Measurements from ENCODE around the gene COG6.

COG6 gene

DNA sequence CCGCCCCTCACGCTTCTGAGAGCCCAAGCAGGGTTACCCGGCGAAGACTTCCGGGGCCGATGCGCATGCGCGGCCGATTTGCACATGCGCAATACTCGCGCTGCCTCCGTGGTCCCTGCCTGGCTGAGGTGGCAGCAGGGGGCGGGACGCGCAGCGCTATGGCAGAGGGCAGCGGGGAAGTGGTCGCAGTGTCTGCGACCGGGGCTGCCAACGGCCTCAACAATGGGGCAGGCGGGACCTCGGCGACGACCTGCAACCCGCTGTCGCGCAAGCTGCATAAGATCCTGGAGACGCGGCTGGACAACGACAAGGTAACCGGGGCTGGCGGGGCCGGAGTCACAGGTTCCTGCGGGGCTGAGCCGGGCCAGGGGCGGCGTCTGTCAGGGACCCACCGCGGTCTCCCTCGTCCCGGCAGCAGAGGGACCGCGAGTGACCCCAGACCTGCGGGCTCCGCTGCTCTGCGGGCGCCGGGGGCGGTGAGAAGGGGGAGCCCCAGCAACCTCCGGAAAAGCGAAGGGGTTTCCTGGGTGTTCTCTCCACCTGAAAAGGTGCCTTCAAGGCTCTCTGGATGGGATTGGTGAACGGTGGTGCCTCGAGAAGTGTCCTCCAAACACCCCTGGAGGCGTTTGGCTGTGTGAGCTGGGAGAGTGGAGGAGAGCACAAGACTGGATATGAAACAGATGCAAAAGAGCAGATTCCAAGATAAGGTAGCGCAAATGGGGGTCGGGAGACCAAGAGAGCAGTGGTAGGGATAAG is at the start of gene COG6:
Gene COG6 (plus strand): TSS at position 94 of the 756 bp plus-strand sequence. CDS start 65 bp downstream, at position 159.
- peak; percentile 94 to 95 for DNase-seq (ENCODE audit: low read depth in 2 of 2)

DNA sequence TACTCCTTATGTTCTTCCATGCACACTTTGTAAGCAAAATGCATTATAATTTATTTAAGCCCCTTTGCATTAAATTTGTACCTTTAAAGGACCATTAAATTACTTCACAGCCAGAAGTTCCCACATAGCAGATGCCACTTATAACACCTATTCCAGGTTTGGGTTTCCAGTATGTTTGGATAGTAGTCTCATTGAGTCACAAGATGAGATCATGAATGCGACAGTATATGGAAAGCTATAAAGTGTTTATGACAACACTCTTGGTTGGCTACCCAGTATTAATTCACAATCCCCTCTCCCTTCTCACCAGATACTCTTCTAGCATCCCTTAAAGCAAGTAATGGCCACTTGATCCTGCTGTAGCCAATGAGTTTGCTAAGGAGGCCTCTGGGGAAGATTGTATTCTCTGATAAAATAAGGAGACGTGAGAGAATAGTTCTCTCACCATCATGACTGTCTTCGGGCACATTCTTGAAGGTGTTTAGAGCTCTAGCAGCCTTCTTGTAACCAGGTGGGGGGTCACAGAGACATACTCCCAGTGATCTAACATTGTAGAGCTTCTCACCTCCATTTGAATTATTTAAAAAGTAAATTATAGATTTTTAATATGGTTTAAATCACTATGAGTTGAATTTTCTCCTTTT is 49.7 kb upstream of the COG6 start:
- no peak for DNase-seq (ENCODE audit: low read depth in 2 of 2)

DNA sequence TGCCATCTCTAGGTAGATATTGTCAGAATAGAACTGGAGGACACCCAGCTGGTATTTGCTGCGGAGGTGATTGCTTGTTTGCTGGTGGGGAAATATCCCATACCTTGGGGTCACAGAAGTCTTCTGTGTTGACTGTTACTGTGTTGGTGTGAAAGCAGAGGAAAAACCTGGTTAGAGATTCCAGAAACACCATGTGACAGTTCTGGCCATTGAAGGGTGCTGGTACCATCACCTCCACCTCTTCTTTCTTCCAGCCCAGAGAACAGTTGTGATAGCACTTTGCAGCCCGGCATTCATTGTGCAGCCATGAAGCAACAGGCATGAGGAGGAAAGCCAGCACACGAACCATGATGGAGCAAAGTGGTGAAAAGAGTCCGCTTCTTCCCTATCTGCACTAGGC is 47.6 kb upstream of the COG6 start:
- DNase-seq (ENCODE audit: low read depth in 2 of 2) = no peak

DNA sequence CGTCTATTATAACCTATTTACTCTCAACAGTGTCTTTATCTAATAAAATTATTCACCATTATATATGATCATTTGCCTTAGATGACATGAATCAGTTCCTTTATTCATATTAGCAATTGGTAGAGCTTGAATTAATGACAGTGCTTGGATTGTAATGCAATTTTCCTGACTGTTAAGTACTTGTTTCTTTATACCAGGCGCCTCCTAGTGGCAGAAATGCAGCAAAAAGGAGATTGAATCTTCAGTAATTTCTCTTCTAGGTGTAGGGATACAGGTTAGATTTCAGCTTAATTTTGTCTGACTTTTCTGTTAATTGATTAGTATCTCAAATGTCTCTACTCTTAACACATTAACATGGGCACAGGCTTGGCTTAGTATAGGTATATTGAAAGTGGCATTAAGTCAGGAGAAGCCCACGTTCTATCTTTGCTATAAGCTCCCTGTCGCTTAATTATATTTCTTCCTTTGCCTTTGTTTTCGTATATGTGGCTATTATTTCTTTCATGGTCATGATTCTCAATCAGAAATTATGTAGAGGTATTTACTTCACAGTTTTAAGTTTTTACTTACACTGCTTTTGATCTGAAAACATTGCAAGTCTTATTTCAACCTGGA is 43.3 kb upstream of the COG6 start:
- peak in 1 of 2 donors; percentile 36 for DNase-seq (ENCODE audit: low read depth in 2 of 2)

DNA sequence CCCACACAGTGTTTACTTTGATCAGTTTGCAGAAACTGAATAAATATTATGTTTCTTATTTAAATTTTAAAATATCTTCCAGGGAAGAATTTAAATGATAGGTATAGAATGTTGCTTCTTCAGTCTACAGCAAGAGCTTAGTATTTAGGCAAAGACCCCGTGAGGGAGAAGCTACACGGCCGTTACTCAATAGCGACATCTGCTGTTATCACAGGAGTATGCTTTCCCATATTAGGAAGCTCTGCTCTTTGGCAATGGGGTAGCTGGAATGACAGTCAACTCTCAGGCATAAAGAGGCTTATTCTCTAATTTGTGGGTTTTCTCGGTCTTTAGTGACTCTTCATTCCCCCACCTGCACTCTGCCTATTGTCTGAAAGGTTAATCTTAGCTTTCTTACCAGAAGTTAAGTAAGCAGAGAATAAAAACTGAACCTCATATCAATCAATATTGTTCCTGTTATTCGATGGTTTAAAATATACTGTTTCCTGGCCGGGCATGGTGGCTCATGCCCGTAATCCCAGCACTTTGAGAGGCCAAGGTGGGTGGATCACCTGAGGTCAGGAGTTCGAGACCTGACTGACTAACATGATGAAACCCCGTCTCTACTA is 39.3 kb upstream of the COG6 start:
- peak in 1 of 2 donors; percentile 13 for DNase-seq (ENCODE audit: low read depth in 2 of 2)

DNA sequence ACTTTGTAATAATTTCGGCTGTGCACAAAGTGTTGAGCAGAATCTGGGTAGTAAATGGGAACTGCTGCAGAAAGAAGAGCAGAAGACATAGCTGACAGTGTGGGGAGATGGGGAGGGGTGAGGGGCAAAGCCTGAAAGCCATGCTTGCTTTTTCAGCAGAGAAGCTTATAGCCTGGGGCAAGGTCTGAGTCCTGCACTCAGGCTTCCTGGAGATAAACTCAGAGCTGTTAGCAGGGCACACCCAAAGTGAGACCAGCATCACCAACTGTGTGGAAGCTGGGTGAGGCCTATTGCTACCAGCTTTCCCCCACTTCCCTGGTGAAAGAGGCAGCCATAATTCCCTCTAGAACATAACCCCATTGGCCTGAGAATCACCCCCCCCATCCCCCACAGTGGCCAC is 36.9 kb upstream of the COG6 start:
- no peak for DNase-seq (ENCODE audit: low read depth in 2 of 2)

DNA sequence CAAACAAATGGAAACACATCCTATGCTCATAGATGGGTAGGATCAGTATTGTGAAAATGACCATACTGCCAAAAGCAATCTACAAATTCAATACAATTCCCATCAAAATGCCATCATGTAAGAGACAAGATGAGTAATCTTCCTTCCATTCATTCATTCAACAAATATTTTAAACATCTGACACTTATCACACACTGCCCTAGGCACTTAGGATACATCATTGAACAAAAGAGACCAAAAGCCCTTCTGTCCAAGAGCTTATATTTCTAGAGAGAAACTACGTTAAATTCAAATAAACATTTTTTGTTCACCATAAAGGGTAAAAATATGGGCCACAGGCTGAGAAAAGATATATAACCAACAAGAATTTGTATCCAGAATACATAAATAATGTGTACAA is 32.0 kb upstream of the COG6 start:
- DNase-seq (ENCODE audit: low read depth in 2 of 2) = no peak

DNA sequence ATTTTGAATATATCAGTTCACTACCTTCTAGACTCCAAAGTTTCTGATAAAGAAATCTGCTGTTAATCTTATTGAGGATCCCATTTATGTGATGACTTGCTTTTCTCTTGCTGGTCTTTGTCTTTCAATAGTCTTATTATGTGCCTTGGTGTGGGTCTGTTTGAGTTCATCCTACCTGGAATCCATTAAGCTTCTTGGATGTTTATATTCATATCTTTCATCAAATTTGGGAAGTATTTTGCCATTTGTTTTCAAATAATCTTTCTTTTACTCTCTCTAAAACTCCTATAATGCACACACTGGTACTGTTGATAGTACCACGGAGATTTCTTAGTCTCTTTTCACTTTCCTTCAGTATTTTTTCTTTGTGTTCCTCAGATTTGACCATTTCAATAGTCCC is 24.2 kb upstream of the COG6 start:
- DNase-seq (ENCODE audit: low read depth in 2 of 2) = no peak

DNA sequence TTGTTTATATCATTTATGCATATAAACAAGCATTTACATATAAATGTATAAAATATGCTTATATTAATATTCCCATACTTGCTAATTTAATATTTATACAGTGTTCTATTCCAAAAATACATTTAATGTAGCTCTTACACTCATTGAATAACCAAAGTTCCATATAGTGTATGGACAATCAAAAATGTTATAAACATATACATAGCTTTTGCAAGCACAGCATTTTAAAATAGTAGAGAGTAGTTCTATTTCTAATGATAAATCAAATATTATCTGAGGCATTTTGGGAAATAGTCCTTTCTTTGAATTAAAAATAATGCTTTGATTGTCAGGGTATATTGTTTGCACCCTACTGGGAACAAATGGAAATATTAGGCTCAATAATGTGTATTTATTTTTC is 22.5 kb upstream of the COG6 start:
- DNase-seq (ENCODE audit: low read depth in 2 of 2) = no peak

DNA sequence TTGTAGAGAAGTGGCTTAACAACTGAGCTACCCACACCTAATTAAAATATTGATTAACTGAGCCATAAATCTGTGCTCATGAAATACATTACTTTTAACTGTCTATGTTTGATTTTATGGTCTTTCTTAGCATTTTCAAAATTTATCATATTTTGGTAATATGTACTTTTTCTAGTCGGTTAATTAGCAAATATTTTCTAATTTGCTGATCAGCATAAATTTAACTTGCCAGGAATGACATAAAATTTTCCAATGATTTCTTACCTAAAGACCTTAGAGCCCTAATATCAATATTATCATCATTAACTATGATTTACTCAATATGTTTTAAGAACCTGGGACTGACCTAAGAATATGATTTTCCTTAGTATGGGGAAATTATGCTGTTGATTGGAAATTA is 19.9 kb upstream of the COG6 start:
- no peak for DNase-seq (ENCODE audit: low read depth in 2 of 2)

DNA sequence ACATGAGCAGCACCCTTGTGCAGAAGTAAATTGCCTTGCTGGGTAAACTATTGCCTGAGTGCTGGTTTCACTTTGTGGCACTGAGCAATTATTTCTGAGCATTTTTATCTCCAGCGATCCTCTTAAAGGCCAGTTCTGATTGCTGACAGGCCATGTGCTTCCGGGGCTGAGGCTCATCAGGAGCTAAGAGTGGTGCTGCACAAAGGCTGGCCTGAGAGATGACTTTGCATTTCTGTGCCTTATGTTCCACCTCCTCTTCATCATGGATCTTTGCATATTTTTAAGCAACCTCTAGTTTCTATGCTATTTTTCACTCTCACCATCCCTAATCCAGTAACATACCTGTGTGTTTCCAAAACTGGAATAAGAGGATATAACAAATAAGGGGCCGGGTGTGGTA is 17.6 kb upstream of the COG6 start:
- no peak for DNase-seq (ENCODE audit: low read depth in 2 of 2)

DNA sequence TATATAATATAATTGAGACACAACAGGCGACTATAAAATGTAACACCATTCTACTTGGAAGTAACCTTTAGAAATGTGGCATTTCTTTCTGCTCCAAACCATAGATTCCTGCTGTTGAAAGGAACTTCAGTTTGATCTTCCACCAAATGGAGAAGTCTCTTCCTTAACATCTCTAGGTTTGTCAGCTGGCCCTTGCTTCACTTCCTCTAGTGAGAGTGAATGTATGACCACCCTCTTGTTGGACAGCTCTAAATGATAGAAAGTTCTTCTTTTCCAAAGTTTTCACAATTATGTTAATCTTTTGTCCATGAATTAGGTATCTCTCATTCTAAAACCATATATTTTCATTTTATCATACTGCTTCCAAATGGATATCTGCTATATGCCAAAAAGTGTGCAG is 13.8 kb upstream of the COG6 start:
- no peak for DNase-seq (ENCODE audit: low read depth in 2 of 2)

DNA sequence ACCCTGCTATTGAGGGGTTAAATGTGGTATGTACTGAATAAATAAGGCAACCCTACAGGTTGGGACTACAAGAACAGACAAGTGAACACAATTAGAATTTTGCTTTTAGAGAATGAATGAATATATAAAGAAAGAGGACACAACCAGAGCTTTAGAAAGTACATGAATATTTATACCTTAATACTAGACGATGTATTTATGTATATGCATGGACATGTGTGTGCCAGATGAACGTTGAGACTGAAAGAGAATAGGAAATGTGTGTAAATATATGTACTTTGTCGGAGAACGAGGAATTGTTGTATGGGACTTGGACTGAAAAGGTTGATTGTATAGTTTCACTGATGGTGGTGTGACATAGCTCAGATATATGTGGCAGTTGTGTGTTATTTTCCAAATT is 9.3 kb upstream of the COG6 start:
- DNase-seq (ENCODE audit: low read depth in 2 of 2) = no peak

DNA sequence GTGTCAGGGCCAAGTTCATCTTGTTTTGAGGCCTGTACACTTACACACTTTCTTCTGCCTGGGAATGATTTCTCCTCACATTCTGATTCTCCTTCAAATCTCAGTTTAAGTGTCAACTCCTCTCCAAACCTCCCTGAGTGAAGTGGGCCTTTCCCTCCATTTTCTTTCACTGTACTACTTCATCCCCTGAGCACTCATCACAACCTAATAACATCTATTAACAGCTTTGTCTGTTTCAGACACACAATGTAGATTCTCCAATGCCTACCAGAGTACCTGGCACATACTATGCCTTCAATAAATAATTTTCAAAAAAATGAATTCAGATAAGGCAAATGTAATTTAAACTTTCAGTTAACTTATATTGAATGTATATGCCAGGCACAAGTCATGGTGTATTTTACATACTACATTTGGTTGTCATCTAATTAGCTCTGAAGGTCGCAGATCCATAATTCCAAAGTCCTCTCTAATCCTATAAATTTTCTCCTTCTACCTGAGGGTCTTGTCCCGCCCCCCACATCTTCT is 357 bp upstream of the COG6 start:
- DNase-seq (ENCODE audit: low read depth in 2 of 2) = no peak

DNA sequence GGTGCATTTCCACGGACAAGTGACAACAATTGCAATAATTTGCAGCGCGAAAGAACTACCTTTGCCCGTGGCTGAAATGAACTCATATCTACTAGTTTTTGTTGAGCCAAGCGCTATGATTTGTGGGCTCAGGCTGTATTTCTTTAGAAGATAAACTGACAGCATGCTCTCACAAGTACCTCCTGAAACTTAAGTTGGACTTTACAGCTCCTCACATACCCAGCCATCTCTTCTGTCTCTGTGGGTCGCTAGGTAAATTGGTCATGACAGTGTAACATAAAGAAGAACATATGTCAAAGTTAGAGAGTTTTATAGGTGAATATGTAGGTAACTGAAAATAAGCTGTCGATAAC is 839 bp downstream of the COG6 start:
- DNase-seq (ENCODE audit: low read depth in 2 of 2) = no peak

DNA sequence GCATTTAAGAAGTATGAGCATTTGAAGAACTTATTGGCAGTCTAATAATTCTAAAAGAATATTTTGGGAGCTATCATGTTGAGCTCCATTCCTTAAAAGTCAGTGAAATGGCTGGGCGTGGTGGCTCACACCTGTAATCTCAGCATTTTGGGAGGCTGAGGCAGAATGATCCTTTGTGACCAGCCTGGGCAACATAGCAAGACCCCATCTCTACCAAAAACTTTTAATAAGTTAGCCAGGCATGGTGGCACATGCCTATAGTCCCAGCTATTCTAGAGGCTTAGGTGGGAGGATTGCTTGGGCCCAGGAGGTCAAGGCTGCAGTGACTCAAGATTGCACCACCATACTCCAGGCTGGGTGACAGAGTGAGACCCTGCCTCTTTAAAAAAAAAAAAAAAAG is 8.0 kb downstream of the COG6 start:
- DNase-seq (ENCODE audit: low read depth in 2 of 2) = no peak

DNA sequence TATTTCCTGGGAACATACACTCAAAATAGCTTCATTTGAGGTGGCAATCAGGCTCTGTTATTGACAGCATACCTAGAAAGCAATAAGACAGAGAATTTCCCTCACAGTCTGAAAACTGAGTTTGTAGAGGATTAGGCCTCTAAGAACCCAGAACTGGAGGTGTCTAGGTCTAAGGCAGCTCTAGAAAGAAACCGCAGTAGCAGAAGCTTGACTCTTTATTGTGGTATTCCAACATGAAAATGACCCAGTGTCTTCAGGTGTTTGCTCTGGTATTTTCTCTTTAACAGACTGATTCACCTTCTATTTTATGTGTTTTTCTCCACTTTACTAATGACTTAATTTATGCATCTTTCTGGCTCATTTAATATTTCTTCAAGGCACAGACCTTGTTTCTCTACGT is 8.5 kb downstream of the COG6 start:
- no peak for DNase-seq (ENCODE audit: low read depth in 2 of 2)

DNA sequence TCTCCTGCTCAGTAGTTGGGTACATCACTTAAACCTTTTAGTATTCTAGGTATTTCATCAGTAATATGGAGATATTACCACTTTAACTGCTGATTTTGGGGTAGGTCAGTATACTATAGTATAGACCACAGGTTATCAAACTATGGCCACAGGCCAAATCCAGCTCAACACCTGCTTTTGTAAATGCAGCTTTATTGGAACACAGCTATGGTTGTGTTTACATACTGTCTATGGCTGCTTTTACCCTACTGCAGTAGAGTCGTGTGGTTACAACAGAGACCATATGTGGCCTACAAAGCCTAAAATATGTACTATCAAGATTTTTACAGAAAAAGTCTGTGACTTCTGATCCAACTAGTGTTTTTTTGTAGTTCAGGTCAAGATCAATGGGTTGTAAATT is 10.3 kb downstream of the COG6 start:
- no peak for DNase-seq (ENCODE audit: low read depth in 2 of 2)

DNA sequence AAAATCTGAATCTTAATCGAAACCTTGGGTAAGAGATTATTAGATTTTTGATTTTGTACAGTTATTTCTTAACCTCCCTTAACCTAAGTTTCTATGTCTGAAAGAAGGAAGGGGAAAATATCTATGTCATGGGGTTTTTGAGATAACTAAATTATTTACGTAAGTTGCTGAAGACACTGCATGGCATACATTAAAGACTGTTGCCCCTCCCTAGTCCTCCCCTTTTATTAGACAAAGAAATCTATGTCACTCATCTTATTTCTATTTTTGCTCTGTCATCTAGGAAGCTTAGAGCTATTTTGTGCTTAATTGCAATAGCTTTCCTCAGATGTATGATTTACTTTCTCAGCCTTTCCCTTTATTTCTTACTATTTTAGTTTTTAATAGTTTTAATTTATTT is 15.0 kb downstream of the COG6 start:
- no peak for DNase-seq (ENCODE audit: low read depth in 2 of 2)

DNA sequence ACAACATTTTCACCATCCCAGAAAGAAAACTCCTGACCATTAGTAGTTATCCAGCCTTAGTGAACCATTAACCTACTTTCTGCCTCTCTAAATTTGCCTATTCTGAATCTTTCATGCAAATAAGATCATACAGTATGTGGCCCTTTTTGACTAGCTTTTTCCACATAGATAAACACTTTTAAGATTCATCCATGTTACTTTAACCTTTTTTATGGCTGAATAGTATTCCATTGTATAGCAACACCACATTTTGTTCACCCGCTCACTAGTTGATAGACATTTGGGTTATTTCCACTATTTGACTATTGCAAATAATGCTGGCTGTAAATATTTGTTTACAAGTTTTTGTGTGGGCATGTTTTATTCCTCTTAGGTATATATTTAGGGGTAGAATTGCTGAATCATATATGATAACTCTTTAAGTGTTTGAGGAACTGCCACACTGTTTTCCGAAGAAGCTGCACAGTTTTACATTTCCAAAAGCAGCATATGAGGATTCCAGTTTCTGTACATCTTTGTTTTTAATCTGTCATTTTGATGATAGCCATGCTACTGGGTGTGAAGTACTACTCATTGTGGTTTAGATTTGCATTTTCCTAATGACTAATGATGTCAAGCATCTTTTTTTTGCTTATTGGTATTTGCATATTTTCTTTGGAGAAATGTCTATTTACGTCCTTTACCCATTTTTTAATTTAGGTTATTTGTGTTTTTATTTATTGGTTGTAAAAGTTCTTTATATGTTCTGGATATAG is 17.1 kb downstream of the COG6 start:
- no peak for DNase-seq (ENCODE audit: low read depth in 2 of 2)

DNA sequence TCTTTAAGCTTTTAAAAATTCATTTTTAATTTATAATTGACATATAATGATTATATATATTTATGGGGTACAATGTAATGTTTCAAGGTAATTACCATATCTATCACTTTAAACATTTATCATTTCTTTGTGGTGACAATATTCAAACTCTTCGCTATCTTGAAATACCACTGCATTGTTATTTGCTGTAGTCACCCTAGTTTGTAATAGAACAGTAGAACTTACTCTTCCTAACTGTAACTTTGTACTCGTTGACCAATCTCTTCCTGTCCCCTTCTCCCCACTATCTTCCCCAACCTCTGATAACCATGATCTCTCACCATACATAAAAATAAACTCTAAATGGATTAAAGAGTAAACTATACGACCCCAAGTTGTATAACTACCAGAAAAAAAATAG is 20.4 kb downstream of the COG6 start:
- DNase-seq (ENCODE audit: low read depth in 2 of 2) = no peak

DNA sequence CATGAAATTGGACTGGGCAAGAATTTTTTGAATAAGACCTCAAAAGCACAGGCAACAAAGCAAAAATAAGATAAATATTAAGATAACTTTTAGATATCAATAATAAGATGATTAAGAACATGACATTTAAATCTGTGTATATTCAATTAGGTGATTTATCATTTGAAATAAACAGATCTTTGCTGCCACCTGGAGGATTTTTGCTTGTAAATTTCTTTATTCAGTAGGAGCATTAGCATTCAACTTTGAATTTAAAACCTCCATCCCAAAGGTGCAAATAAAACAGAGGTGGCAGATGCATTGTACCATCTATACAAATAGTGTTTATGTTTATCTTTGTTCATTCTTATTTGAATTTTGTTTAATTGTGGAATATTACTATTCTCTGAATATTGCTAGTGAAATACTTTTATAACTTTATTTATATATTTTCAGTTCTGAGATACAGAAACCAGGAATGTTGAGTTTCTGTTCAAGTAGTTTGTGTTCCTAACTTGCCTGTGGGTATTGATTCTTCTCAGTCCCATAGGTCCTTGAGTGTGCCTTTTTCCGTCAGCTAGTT is 20.9 kb downstream of the COG6 start:
- DNase-seq (ENCODE audit: low read depth in 2 of 2) = no peak

Data from stimulated activated CD8-positive, alpha-beta memory T cell treated with anti-CD3 and anti-CD28 coated beads, Interleukin-7, amount 100 ng/mL, for 1 hour (primary cell).